HepG2 (cell line): ENCODE data around the gene TPPP2. TPM values are rescaled to one million over a fixed set of nuclear protein-coding genes. Genes with fewer than 3 reads are reported as not detected.

Experiments
- EHMT2 ChIP-seq: fragments of 200-600 bp; sonication (generic); IDR thresholded peaks from 2 replicates; pipeline ENCODE4 v1.7.0; 2017; ENCODE audit warnings: antibody characterized with exemption, low read depth, low read length, borderline replicate concordance
- KMT2A ChIP-seq: sonication (generic); formaldehyde crosslinking; IDR thresholded peaks from 2 replicates; pipeline ENCODE4 v1.4.0; 2020; ENCODE audit warnings: missing genetic modification reagents
- MAZ ChIP-seq, 2 experiments: sonication (generic) in 1 of 2; formaldehyde crosslinking in 1 of 2; IDR thresholded peaks; 2 replicates each; pipeline versions ENCODE4 v1.5.0 to v1.6.1; 2012 to 2020; ENCODE audit warnings: low read depth in 2 of 2, mild to moderate bottlenecking in 2 of 2, borderline replicate concordance in 1 of 2, improper control_type of control experiment in 1 of 2, low read length in 1 of 2, missing genetic modification reagents in 1 of 2, moderate library complexity in 1 of 2
- POGZ ChIP-seq: sonication (generic); formaldehyde crosslinking; IDR thresholded peaks from 2 replicates; pipeline ENCODE4 v1.4.0; 2020; ENCODE audit warnings: mild to moderate bottlenecking, missing genetic modification reagents
- PPARG ChIP-seq: conservative IDR thresholded peaks from 2 replicates; pipeline ENCODE4 v1.6.1; 2016; ENCODE audit warnings: missing biosample characterization, missing genetic modification reagents
- SIX4 ChIP-seq: sonication (generic); formaldehyde crosslinking; IDR thresholded peaks from 2 replicates; pipeline ENCODE4 v1.4.0; 2020; ENCODE audit warnings: missing genetic modification reagents
- SOX5 ChIP-seq: IDR thresholded peaks from 2 replicates; pipeline ENCODE4 v1.6.1; 2016; ENCODE audit warnings: borderline replicate concordance
- THAP11 ChIP-seq: IDR thresholded peaks from 2 replicates; pipeline ENCODE4 v1.6.1; 2016; ENCODE audit warnings: missing biosample characterization, missing genetic modification reagents
- ZFP1 ChIP-seq: IDR thresholded peaks from 2 replicates; pipeline ENCODE4 v1.6.1; 2016
- ZIK1 ChIP-seq: sonication (generic); formaldehyde crosslinking; IDR thresholded peaks from 2 replicates; pipeline ENCODE4 v1.5.0; 2020; ENCODE audit warnings: mild to moderate bottlenecking, low read depth, missing genetic modification reagents, borderline replicate concordance
- ZMAT3 ChIP-seq: sonication (generic); formaldehyde crosslinking; conservative IDR thresholded peaks from 2 replicates; pipeline ENCODE4 v1.7.0; 2021; ENCODE audit warnings: missing genetic modification reagents
- ZNF12 ChIP-seq: sonication (generic); formaldehyde crosslinking; IDR thresholded peaks from 2 replicates; pipeline ENCODE4 v1.5.0; 2020; ENCODE audit warnings: missing genetic modification reagents
- ZNF430 ChIP-seq: sonication (generic); formaldehyde crosslinking; IDR thresholded peaks from 2 replicates; pipeline ENCODE4 v1.9.0; 2021; ENCODE audit warnings: mild to moderate bottlenecking, missing genetic modification reagents
- ZNF564 ChIP-seq: sonication (generic); formaldehyde crosslinking; IDR thresholded peaks from 2 replicates; pipeline ENCODE4 v1.8.1; 2023; ENCODE audit warnings: mild to moderate bottlenecking, missing genetic modification reagents
- polyA plus RNA-seq, 8 experiments: library from polyadenylated mRNA; depleted of rRNA in 3 of 8; stranded (reverse) in 7 of 8; unstranded in 1 of 8; fragments of >200 nt; fragmentation: Illumina TruSeq in 4 of 8; extraction: Trizol in 4 of 8; gene quantifications; 2 replicates each; pipeline versions ENCODE4 v1.2.1 to v1.2.3, GENCODE V29; 2011 to 2016; ENCODE audit warnings: low read depth in 4 of 8, missing spikeins in 1 of 8, mixed read lengths in 1 of 8; ENCODE audit not compliant: insufficient read depth in 1 of 8
- total RNA-seq, 5 experiments: library from RNA; depleted of rRNA; stranded (reverse); fragments of >200 nt; fragmentation: Illumina TruSeq; extraction: Trizol; gene quantifications; 2 replicates each; pipeline ENCODE4 v1.2.3, GENCODE V29; 2016; ENCODE audit warnings: low read depth in 1 of 5
- TF ChIP-seq, protein P1 (sequence below): IDR thresholded peaks from 2 replicates; pipeline ENCODE4 v1.4.0; 2020; ENCODE audit warnings: mild to moderate bottlenecking, missing genetic modification reagents
- TF ChIP-seq, protein P2 (sequence below): sonication (generic); formaldehyde crosslinking; IDR thresholded peaks from 2 replicates; pipeline ENCODE4 v1.5.1; 2020; ENCODE audit warnings: mild to moderate bottlenecking, moderate library complexity, missing genetic modification reagents
- TF ChIP-seq, protein P3 (sequence below): sonication (generic); formaldehyde crosslinking; IDR thresholded peaks from 2 replicates; pipeline ENCODE4 v1.8.0; 2022; ENCODE audit warnings: missing genetic modification reagents, mild to moderate bottlenecking, borderline replicate concordance
- TF ChIP-seq, protein P4 (sequence below), 2 experiments: sonication (generic) in 1 of 2; formaldehyde crosslinking in 1 of 2; IDR thresholded peaks; 2 replicates each; pipeline versions ENCODE4 v1.4.0 to v1.6.1; 2016 to 2020; ENCODE audit warnings: borderline replicate concordance in 1 of 2, low read depth in 1 of 2, mild to moderate bottlenecking in 1 of 2, missing genetic modification reagents in 1 of 2

The TPPP2 gene
- total and polyA plus RNA-seq, 2 of the 13 experiments (the other 11 are each of a cell fraction or from before 2014, with no cell fraction given): 0.58 to 4.2 TPM

DNA sequence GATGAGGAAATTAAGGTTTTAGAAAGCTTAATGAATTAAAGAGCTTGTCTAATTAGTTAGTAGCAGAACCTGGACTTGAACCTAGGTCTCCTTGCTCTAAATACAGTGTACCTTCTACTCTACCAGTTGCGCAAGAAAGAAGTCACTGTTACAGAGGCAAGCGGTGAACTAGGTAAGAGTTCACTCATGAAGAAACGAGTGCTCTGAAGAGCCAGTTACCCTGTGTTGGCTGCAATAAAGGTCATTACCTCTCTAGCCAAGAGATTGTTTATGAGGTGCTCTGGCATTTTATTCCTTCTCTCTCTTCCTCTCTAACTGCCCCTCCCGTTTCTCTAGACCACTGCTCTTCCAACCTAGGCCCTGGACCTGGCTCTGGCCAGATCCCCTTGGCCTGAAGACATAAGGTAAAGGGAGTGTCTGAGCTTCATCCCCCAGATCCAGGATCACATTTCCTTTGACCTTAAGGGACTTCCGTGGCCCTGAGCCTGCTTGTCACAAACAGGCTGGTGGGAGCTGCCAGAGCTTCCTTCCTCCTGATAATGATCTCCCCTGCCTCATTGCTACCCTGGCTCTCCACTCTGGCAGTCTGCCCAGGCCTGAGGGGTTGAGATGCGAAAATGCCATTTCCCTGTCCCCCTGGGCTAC, 14.1 kb downstream of the TPPP2 start (continued):
- TF ChIP-seq, protein P1, sequence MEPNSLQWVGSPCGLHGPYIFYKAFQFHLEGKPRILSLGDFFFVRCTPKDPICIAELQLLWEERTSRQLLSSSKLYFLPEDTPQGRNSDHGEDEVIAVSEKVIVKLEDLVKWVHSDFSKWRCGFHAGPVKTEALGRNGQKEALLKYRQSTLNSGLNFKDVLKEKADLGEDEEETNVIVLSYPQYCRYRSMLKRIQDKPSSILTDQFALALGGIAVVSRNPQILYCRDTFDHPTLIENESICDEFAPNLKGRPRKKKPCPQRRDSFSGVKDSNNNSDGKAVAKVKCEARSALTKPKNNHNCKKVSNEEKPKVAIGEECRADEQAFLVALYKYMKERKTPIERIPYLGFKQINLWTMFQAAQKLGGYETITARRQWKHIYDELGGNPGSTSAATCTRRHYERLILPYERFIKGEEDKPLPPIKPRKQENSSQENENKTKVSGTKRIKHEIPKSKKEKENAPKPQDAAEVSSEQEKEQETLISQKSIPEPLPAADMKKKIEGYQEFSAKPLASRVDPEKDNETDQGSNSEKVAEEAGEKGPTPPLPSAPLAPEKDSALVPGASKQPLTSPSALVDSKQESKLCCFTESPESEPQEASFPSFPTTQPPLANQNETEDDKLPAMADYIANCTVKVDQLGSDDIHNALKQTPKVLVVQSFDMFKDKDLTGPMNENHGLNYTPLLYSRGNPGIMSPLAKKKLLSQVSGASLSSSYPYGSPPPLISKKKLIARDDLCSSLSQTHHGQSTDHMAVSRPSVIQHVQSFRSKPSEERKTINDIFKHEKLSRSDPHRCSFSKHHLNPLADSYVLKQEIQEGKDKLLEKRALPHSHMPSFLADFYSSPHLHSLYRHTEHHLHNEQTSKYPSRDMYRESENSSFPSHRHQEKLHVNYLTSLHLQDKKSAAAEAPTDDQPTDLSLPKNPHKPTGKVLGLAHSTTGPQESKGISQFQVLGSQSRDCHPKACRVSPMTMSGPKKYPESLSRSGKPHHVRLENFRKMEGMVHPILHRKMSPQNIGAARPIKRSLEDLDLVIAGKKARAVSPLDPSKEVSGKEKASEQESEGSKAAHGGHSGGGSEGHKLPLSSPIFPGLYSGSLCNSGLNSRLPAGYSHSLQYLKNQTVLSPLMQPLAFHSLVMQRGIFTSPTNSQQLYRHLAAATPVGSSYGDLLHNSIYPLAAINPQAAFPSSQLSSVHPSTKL (CRISPR knock-in tag): peak; percentile 81
- TF ChIP-seq ZMAT3 (peak; percentile 45; the same call in 1 of the 2 replicates), ZFP1 (CRISPR knock-in tag) (peak; percentile 53; the same call in 1 of the 2 replicates), SOX5 (CRISPR knock-in tag) (peak; percentile 57; the same call in 1 of the 2 replicates), POGZ (peak; percentile 59; the same call in 1 of the 2 replicates), KMT2A (CRISPR knock-in tag) (no peak; the same call in 1 of the 2 replicates), THAP11 (CRISPR knock-in tag) (peak; percentile 66; the same call in 1 of the 2 replicates), EHMT2 (peak; percentile 94), MAZ (IDR thresholded peaks at IDR 0.05; ENCODE audit: borderline replicate concordance, low read depth, low read length) (no peak), MAZ (CRISPR knock-in tag; IDR thresholded peaks at IDR 0.05; ENCODE audit: low read depth) (no peak), ZIK1 (CRISPR knock-in tag) (no peak), SIX4 (CRISPR knock-in tag) (0 out of 2 replicates have a peak, but pooled peaks have one; percentile 32), ZNF430 (peak; percentile 62; the same call in 1 of the 2 replicates), ZNF564 (CRISPR knock-in tag) (0 out of 2 replicates have a peak, but pooled peaks have one; percentile 37), ZNF12 (CRISPR knock-in tag) (peak; percentile 91), PPARG (CRISPR knock-in tag) (peak; percentile 100)
- TF ChIP-seq, protein P2, sequence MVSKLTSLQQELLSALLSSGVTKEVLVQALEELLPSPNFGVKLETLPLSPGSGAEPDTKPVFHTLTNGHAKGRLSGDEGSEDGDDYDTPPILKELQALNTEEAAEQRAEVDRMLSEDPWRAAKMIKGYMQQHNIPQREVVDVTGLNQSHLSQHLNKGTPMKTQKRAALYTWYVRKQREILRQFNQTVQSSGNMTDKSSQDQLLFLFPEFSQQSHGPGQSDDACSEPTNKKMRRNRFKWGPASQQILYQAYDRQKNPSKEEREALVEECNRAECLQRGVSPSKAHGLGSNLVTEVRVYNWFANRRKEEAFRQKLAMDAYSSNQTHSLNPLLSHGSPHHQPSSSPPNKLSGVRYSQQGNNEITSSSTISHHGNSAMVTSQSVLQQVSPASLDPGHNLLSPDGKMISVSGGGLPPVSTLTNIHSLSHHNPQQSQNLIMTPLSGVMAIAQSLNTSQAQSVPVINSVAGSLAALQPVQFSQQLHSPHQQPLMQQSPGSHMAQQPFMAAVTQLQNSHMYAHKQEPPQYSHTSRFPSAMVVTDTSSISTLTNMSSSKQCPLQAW (CRISPR knock-in tag): peak; percentile 74; the same call in 1 of the 2 replicates
- TF ChIP-seq, protein P3, sequence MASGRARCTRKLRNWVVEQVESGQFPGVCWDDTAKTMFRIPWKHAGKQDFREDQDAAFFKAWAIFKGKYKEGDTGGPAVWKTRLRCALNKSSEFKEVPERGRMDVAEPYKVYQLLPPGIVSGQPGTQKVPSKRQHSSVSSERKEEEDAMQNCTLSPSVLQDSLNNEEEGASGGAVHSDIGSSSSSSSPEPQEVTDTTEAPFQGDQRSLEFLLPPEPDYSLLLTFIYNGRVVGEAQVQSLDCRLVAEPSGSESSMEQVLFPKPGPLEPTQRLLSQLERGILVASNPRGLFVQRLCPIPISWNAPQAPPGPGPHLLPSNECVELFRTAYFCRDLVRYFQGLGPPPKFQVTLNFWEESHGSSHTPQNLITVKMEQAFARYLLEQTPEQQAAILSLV: peak; percentile 67
- TF ChIP-seq, protein P4, sequence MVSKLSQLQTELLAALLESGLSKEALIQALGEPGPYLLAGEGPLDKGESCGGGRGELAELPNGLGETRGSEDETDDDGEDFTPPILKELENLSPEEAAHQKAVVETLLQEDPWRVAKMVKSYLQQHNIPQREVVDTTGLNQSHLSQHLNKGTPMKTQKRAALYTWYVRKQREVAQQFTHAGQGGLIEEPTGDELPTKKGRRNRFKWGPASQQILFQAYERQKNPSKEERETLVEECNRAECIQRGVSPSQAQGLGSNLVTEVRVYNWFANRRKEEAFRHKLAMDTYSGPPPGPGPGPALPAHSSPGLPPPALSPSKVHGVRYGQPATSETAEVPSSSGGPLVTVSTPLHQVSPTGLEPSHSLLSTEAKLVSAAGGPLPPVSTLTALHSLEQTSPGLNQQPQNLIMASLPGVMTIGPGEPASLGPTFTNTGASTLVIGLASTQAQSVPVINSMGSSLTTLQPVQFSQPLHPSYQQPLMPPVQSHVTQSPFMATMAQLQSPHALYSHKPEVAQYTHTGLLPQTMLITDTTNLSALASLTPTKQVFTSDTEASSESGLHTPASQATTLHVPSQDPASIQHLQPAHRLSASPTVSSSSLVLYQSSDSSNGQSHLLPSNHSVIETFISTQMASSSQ (IDR thresholded peaks at IDR 0.05; ENCODE audit: low read depth): no peak
- TF ChIP-seq, protein P4 (CRISPR knock-in tag; IDR thresholded peaks at IDR 0.05; ENCODE audit: borderline replicate concordance): no peak
